C4-2B (cell line): ENCODE data around the gene GRAMD4.

Source experiments
- H3K27ac ChIP-seq: fragments of 450-650 bp; 2 replicates; pipeline ENCODE4 v1.5.1; 2017
- ZFX ChIP-seq: fragments of 450-650 bp; IDR thresholded peaks from 2 replicates; pipeline ENCODE4 v1.6.1; 2017
- TF ChIP-seq, protein P1 (sequence below): fragments of 450-650 bp; conservative IDR thresholded peaks from 2 replicates; pipeline ENCODE4 v1.5.1; 2017; ENCODE audit warnings: mild to moderate bottlenecking

The GRAMD4 gene

DNA sequence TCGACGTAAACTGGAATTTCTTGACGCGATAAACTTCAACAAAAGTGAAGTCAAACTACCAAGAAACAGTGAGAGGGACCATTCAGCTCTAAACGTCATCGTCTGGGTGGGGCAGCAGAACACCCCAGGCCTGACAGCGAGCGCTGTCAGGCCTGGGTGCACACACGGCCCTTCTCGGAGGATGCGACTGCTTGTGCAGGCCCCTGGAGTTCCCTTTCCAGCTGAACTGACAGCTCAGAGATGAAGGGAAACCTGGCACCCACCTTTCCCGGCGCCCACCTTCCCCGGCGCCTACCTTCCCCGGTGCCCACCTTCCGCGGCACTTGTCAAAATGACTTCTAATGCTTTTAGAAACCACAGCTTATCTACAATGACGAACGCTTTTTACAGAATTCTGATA, 70.0 kb downstream of the GRAMD4 start:
- H3K27ac ChIP-seq, result no peak overlapping the region
- no peak for TF ChIP-seq ZFX
- TF ChIP-seq, protein P1, sequence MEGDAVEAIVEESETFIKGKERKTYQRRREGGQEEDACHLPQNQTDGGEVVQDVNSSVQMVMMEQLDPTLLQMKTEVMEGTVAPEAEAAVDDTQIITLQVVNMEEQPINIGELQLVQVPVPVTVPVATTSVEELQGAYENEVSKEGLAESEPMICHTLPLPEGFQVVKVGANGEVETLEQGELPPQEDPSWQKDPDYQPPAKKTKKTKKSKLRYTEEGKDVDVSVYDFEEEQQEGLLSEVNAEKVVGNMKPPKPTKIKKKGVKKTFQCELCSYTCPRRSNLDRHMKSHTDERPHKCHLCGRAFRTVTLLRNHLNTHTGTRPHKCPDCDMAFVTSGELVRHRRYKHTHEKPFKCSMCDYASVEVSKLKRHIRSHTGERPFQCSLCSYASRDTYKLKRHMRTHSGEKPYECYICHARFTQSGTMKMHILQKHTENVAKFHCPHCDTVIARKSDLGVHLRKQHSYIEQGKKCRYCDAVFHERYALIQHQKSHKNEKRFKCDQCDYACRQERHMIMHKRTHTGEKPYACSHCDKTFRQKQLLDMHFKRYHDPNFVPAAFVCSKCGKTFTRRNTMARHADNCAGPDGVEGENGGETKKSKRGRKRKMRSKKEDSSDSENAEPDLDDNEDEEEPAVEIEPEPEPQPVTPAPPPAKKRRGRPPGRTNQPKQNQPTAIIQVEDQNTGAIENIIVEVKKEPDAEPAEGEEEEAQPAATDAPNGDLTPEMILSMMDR, result no peak

DNA sequence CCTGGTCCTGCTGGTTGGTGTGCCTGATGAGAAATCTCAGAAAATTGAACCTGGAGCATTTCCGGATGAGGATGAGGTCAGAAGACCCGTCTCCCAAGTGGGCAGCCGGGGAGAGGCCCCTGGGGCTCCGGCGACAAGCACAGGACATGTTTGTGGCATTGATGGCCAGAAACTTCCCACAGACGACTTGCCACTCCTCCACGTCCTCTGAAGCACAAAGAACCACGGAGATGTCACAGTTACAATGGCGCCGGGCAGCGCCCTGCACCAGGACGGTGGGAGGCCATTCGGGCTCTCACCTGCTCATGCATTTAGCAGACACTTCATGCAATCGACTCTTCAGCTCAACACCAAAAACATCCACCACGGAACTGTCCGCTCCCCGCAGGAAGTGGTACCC, 71.4 kb downstream of the GRAMD4 start:
- H3K27ac ChIP-seq, result no peak overlapping the region
- TF ChIP-seq ZFX, result no peak
- TF ChIP-seq, protein P1, result no peak

GRCh38 chr22:46693634-46694415, 73.6 kb downstream of the GRAMD4 start:
- no peak overlapping the region for H3K27ac ChIP-seq
- no peak for TF ChIP-seq ZFX
- TF ChIP-seq, protein P1, result no peak

- no peak overlapping the region for H3K27ac ChIP-seq
- TF ChIP-seq, protein P1, result no peak
- no peak for TF ChIP-seq ZFX
Observed at GRCh38 chr22:46694416-46695170, 74.4 kb downstream of the GRAMD4 start.

DNA sequence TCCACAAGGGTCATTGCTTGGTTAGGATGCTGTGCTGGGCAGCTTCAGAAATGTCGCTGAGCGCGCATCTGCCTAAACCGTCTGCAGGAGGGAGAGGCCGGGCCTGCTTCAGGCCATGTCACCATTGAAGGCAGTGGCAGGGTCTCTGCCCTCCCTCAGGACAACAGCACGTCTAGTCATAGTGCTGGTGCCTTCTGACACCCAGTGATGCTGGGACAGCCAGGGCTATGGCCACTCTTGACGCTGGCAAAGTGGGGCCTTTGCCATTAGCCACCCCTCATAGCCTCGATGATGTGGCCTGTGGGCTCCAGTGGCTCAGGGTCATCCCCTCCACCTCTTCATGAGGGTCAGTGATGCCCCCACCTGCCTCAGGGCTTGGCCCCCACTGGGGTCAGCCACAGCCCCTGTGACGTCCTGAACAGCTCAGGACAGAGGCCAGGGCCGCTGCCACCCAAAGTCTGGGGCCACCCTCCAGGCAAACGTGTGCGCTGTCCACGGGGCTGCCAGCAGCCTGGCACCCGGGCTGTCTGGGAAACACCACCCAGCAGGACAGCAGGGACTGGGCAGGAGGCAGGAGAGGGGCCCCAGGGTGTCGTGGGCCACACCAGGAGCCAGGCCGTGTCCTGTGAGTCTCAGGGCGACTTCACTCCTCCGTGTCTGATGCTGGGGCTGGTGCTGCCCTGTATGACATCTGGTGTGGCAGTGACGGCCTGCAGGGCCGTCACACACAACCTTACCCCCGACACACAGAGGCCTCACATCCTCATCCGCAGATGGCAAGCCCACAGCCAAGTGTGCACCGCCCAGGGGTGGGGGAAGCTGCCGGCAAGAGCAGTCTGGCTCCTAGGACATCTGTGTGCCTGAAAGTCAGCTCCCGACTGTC, 75.4 kb downstream of the GRAMD4 start:
- H3K27ac ChIP-seq, result no peak overlapping the region
- TF ChIP-seq, protein P1, result no peak
- no peak for TF ChIP-seq ZFX

GRCh38 chr22:46696229-46696518, 76.0 kb downstream of the GRAMD4 start:
- TF ChIP-seq, protein P1, result no peak
- no peak for TF ChIP-seq ZFX
- H3K27ac ChIP-seq, result no peak overlapping the region
